H1 (cell line): ENCODE measurements around the gene EXOC1L. TPM values are rescaled to one million over a fixed set of nuclear protein-coding genes. Genes with fewer than 3 reads are reported as not detected.

Source experiments
- CTCF ChIA-PET: fragments of 300-600 bp; sonication (Branson Sonifier 250); formaldehyde crosslinking; loops from one replicate; lab custom pipeline; 2021; ENCODE audit not compliant: partially characterized antibody; lab: Charles Lee
- POLR2A ChIA-PET: fragments of 300-600 bp; sonication (Branson Sonifier 250); formaldehyde crosslinking; loops from one replicate; lab custom pipeline; 2021; ENCODE audit warnings: inconsistent platforms; ENCODE audit not compliant: partially characterized antibody; lab: Charles Lee
- DNase-seq, 2 experiments: peaks; one replicate each; pipeline versions ENCODE4 v3.0.0 to v3.0.0-alpha.2; 2010 to 2022; ENCODE audit warnings: low spot score in 2 of 2, low read depth in 1 of 2, mixed read lengths in 1 of 2
- FAIRE-seq: peaks from 2 replicates; lab custom pipeline; 2011; peaks lifted over from hg19 to GRCh38; lab: Jason Lieb, UNC
- H2AFZ ChIP-seq: 2 replicates; pipeline ENCODE4 v1.8.1; 2012; ENCODE audit warnings: low read length, inconsistent platforms
- H2AK5ac ChIP-seq: 2 replicates; pipeline ENCODE4 v1.6.1; 2013; ENCODE audit warnings: low read depth, low read length
- H2BK120ac ChIP-seq: replicated peaks from 2 replicates; pipeline ENCODE3; 2013; ENCODE audit warnings: low read depth, low read length, inconsistent platforms
- H2BK12ac ChIP-seq: 2 replicates; pipeline ENCODE4 v1.6.1; 2013; ENCODE audit warnings: low read depth, low read length
- H2BK15ac ChIP-seq: 2 replicates; pipeline ENCODE4 v1.6.1; 2013; ENCODE audit warnings: low read length
- H2BK20ac ChIP-seq: 2 replicates; pipeline ENCODE4 v1.6.1; 2013; ENCODE audit warnings: low read length
- H2BK5ac ChIP-seq: 2 replicates; pipeline ENCODE4 v1.6.1; 2013; ENCODE audit warnings: low read depth, low read length
- H3K14ac ChIP-seq: 2 replicates; pipeline ENCODE4 v1.6.1; 2013; ENCODE audit warnings: inconsistent platforms; ENCODE audit not compliant: insufficient read length
- H3K18ac ChIP-seq: 2 replicates; pipeline ENCODE4 v1.6.1; 2013; ENCODE audit warnings: low read length; ENCODE audit errors: extremely low read depth
- H3K23ac ChIP-seq: 2 replicates; pipeline ENCODE4 v1.6.1; 2013; ENCODE audit warnings: inconsistent platforms; ENCODE audit not compliant: insufficient read length
- H3K23me2 ChIP-seq: 2 replicates; pipeline ENCODE4 v1.6.1; 2013; ENCODE audit warnings: low read depth, low read length
- H3K27ac ChIP-seq: 2 replicates; pipeline ENCODE4 v1.6.1; 2011; ENCODE audit warnings: low read depth, low read length, inconsistent platforms
- H3K27me3 ChIP-seq, 4 experiments: replicated peaks in 1 of 4; 1 replicate in 1 of 4; 2 replicates in 3 of 4; pipeline versions ENCODE4 v1.6.1 to v1.8.1; 2011 to 2013; ENCODE audit warnings: low read length in 3 of 4, mild to moderate bottlenecking in 3 of 4, inconsistent platforms in 2 of 4, mixed read lengths in 2 of 4, moderate library complexity in 1 of 4; ENCODE audit not compliant: control insufficient read depth in 3 of 4, insufficient read depth in 3 of 4; ENCODE audit errors: extremely low read depth in 1 of 4
- H3K36me3 ChIP-seq, 4 experiments: 2 replicates each; pipeline versions ENCODE4 v1.6.1 to v1.8.1; 2011 to 2013; ENCODE audit warnings: mild to moderate bottlenecking in 4 of 4, low read length in 3 of 4, moderate library complexity in 2 of 4, control low read depth in 1 of 4, inconsistent platforms in 1 of 4; ENCODE audit not compliant: insufficient read depth in 4 of 4, control insufficient read depth in 2 of 4
- H3K4ac ChIP-seq: replicated peaks from 2 replicates; pipeline ENCODE3; 2013; ENCODE audit warnings: low read length, low read depth, mixed read lengths, inconsistent platforms; ENCODE audit not compliant: insufficient read length
- H3K4me1 ChIP-seq, 4 experiments: replicated peaks in 1 of 4; 1 replicate in 1 of 4; 2 replicates in 3 of 4; pipeline versions ENCODE4 v1.6.1 to v1.8.1; 2011 to 2013; ENCODE audit warnings: low read length in 3 of 4, inconsistent platforms in 2 of 4, mixed read lengths in 1 of 4; ENCODE audit not compliant: insufficient read depth in 4 of 4, control insufficient read depth in 3 of 4
- H3K4me2 ChIP-seq, 2 experiments: 2 replicates each; pipeline versions ENCODE4 v1.6.1 to v1.8.1; 2011 to 2013; ENCODE audit warnings: low read depth in 2 of 2, low read length in 2 of 2, control low read depth in 1 of 2, inconsistent platforms in 1 of 2, mild to moderate bottlenecking in 1 of 2; ENCODE audit not compliant: insufficient read depth in 1 of 2
- H3K4me3 ChIP-seq, 4 experiments: fragments of 200-600, 300-600 bp in 1 of 4; sonication (generic), shearing (Covaris generic), sonication (Bioruptor Twin) in 1 of 4; 2 replicates each; pipeline versions ENCODE4 v1.5.1 to v1.8.1; 2011 to 2016; ENCODE audit warnings: low read length in 4 of 4, low read depth in 3 of 4, control low read depth in 2 of 4, inconsistent platforms in 2 of 4, mild to moderate bottlenecking in 2 of 4, mixed read lengths in 1 of 4, moderate library complexity in 1 of 4; ENCODE audit not compliant: insufficient read depth in 2 of 4; ENCODE audit errors: extremely low read depth in 1 of 4
- H3K56ac ChIP-seq: replicated peaks from 2 replicates; pipeline ENCODE3; 2013; ENCODE audit warnings: low read depth, mild to moderate bottlenecking, mixed read lengths, low read length, inconsistent platforms; ENCODE audit not compliant: insufficient read length
- H3K79me1 ChIP-seq: 2 replicates; pipeline ENCODE4 v1.6.1; 2013; ENCODE audit warnings: low read depth, low read length, control low read depth
- H3K79me2 ChIP-seq, 2 experiments: 2 replicates each; pipeline versions ENCODE4 v1.6.1 to v1.8.1; 2012 to 2013; ENCODE audit warnings: low read length in 2 of 2, mild to moderate bottlenecking in 2 of 2, inconsistent platforms in 1 of 2; ENCODE audit not compliant: insufficient read depth in 2 of 2, control insufficient read depth in 1 of 2
- H3K9ac ChIP-seq, 4 experiments: replicated peaks in 1 of 4; 1 replicate in 1 of 4; 2 replicates in 3 of 4; pipeline versions ENCODE4 v1.6.1 to v1.8.1; 2011 to 2013; ENCODE audit warnings: low read depth in 3 of 4, low read length in 3 of 4, control low read depth in 2 of 4, mild to moderate bottlenecking in 2 of 4, moderate library complexity in 2 of 4, inconsistent platforms in 1 of 4; ENCODE audit errors: extremely low read depth in 1 of 4
- H3K9me3 ChIP-seq, 2 experiments: 2 replicates each; pipeline versions ENCODE4 v1.6.1 to v1.8.1; 2012 to 2013; ENCODE audit warnings: mild to moderate bottlenecking in 2 of 2, moderate library complexity in 2 of 2, control low read depth in 1 of 2, inconsistent platforms in 1 of 2, low read depth in 1 of 2, low read length in 1 of 2, mixed read lengths in 1 of 2; ENCODE audit not compliant: insufficient read depth in 2 of 2
- H4K20me1 ChIP-seq, 2 experiments: replicated peaks in 1 of 2; 2 replicates each; pipeline versions ENCODE3 to v1.8.1; 2011 to 2013; ENCODE audit warnings: inconsistent platforms in 2 of 2, low read length in 2 of 2, mild to moderate bottlenecking in 1 of 2; ENCODE audit not compliant: insufficient read depth in 2 of 2, control insufficient read depth in 1 of 2
- H4K5ac ChIP-seq: 2 replicates; pipeline ENCODE4 v1.6.1; 2013; ENCODE audit warnings: low read length, low read depth, mixed read lengths, inconsistent platforms; ENCODE audit not compliant: insufficient read length
- H4K8ac ChIP-seq: 2 replicates; pipeline ENCODE4 v1.8.0; 2013; ENCODE audit warnings: mild to moderate bottlenecking, moderate library complexity, low read length, inconsistent platforms; ENCODE audit not compliant: insufficient read depth; ENCODE audit errors: extremely low read depth
- H4K91ac ChIP-seq: replicated peaks from 2 replicates; pipeline ENCODE3; 2013; ENCODE audit warnings: low read length, mixed read lengths, inconsistent platforms; ENCODE audit not compliant: insufficient read length
- ATF3 ChIP-seq: IDR thresholded peaks from 2 replicates; pipeline ENCODE4 v1.6.1; 2011; ENCODE audit warnings: low read depth, mild to moderate bottlenecking, low read length; ENCODE audit not compliant: insufficient read depth
- CHD2 ChIP-seq: IDR thresholded peaks from 2 replicates; pipeline ENCODE4 v1.6.1; 2012; ENCODE audit warnings: low read length, improper control_type of control experiment
- GABPA ChIP-seq: IDR thresholded peaks from 2 replicates; pipeline ENCODE4 v1.6.1; 2011; ENCODE audit warnings: mild to moderate bottlenecking, low read length, moderate library complexity, borderline replicate concordance; ENCODE audit not compliant: insufficient read depth
- HDAC2 ChIP-seq, 2 experiments: fragments of 300-600 bp in 1 of 2; sonication (generic) in 1 of 2; IDR thresholded peaks; 2 replicates each; pipeline ENCODE4 v1.6.1; 2011 to 2012; ENCODE audit warnings: low read depth in 2 of 2, low read length in 2 of 2, mild to moderate bottlenecking in 2 of 2, moderate library complexity in 2 of 2, borderline replicate concordance in 1 of 2, inconsistent platforms in 1 of 2
- HDAC6 ChIP-seq: IDR thresholded peaks from one replicate; pipeline ENCODE4 v1.7.1; 2012; ENCODE audit warnings: low read depth, mild to moderate bottlenecking, inconsistent platforms, low read length, moderate library complexity
- KDM1A ChIP-seq: fragments of 200-600, 300-600 bp; sonication (generic); IDR thresholded peaks from 2 replicates; pipeline ENCODE4 v1.7.1; 2016; ENCODE audit warnings: mild to moderate bottlenecking, low read length, borderline replicate concordance
- NRF1 ChIP-seq: IDR thresholded peaks from 2 replicates; pipeline ENCODE4 v1.6.1; 2011; ENCODE audit warnings: mild to moderate bottlenecking, low read depth, low read length, improper control_type of control experiment
- RFX5 ChIP-seq: IDR thresholded peaks from 2 replicates; pipeline ENCODE4 v1.6.1; 2011; ENCODE audit warnings: low read depth, low read length, improper control_type of control experiment, borderline replicate concordance
- SAP30 ChIP-seq: fragments of 300-600 bp; sonication (generic); IDR thresholded peaks from 2 replicates; pipeline ENCODE4 v1.7.1; 2012; ENCODE audit warnings: low read length, moderate library complexity, mild to moderate bottlenecking, inconsistent platforms; ENCODE audit not compliant: insufficient read depth, insufficient replicate concordance
- SIN3A ChIP-seq, 2 experiments: IDR thresholded peaks in 1 of 2; conservative IDR thresholded peaks in 1 of 2; 2 replicates each; pipeline ENCODE4 v1.6.1; 2011 to 2012; ENCODE audit warnings: low read length in 2 of 2, improper control_type of control experiment in 1 of 2, low read depth in 1 of 2, mild to moderate bottlenecking in 1 of 2
- SP1 ChIP-seq: IDR thresholded peaks from 2 replicates; pipeline ENCODE4 v1.6.1; 2011; ENCODE audit warnings: low read depth, low read length
- SUZ12 ChIP-seq: fragments of 200-600 bp; sonication (generic); IDR thresholded peaks from 2 replicates; pipeline ENCODE4 v1.6.1; 2012; ENCODE audit warnings: mild to moderate bottlenecking, inconsistent platforms, low read length, moderate library complexity, mixed read lengths
- WGBS, 2 experiments: shearing (Covaris generic) in 1 of 2; methylation state at CpG; one replicate each; pipeline versions ENCODE4 v1.1.6 to v1.1.7; 2013 to 2015; ENCODE audit warnings: low lambda C conversion rate in 2 of 2, mixed read lengths in 2 of 2, inconsistent platforms in 1 of 2, low coverage in 1 of 2, missing lambda C conversion rate in 1 of 2; ENCODE audit not compliant: insufficient replicate concordance in 2 of 2, insufficient coverage in 1 of 2, insufficient read length in 1 of 2; ENCODE audit errors: extremely low coverage in 1 of 2, missing lambda C conversion rate in 1 of 2; 5-methylcytosine and 5-hydroxymethylcytosine counted together
- polyA plus RNA-seq, 7 experiments: library from polyadenylated mRNA; depleted of rRNA in 3 of 7; stranded (reverse) in 5 of 7; unstranded in 2 of 7; fragments of >200 nt in 5 of 7; fragments of 200-250 nt in 2 of 7; gene quantifications; 1 replicate in 5 of 7; 2 replicates in 1 of 7; 4 replicates in 1 of 7; pipeline versions ENCODE4 v1.2.1 to v1.2.3, GENCODE V29; 2011 to 2013; ENCODE audit warnings: missing spikeins in 2 of 7, mixed read lengths in 2 of 7
- total RNA-seq: library from RNA; stranded (reverse); fragmentation: NEBNext Ultra II Directional; extraction: Animal tissue kit (Norgen Biotek cat#: 25700); gene quantifications from 2 replicates; pipeline ENCODE4 v1.2.1, GENCODE V29; 2021

EXOC1L gene
- total and polyA plus RNA-seq, 2 of the 8 experiments (the other 6 are each of a cell fraction or from before 2014, with no cell fraction given), result 0.08 TPM; not detected in 1

- Histone ChIP-seq H2BK15ac (no peak overlapping the region), H3K79me1 (no peaks in the 10 kb centered on the region), H3K23me2 (no peaks in the 10 kb centered on the region; the same call in 1 of the 2 replicates), H4K91ac (no peak overlapping the region), H3K56ac (no peak overlapping the region), H3K27ac (no peak overlapping the region), H3K23ac (no peak overlapping the region), H4K20me1 (no peaks in the 10 kb centered on the region), H3K4ac (no peak overlapping the region), H3K79me2 (no peaks in the 10 kb centered on the region), H2AK5ac (no peak overlapping the region), H2BK20ac (no peak overlapping the region), H4K5ac (no peak overlapping the region), H2BK12ac (no peak overlapping the region), H3K14ac (no peak overlapping the region), H4K8ac (no peak overlapping the region), H3K4me2 (no peak overlapping the region), H3K9ac (no peak overlapping the region), H3K27me3 (no peaks in the 10 kb centered on the region), H3K9me3 (no peaks in the 10 kb centered on the region), H2BK5ac (no peak overlapping the region), H2BK120ac (no peak overlapping the region), H3K36me3 (peaks cover 3 to 37% (median 9%) of the 10 kb centered on the region in 4 experiments; a peak in 5 of 8 replicates), H3K4me3 (no peak overlapping the region), H3K18ac (no peak overlapping the region), H2AFZ (no peak overlapping the region), H3K4me1 (no peaks in the 10 kb centered on the region)
- ChIA-PET CTCF (no interaction called here), POLR2A (no interaction called here)
- 93% methylated on average over 1 of the region's 1 CpG; no CpG with 5 or more reads in 1 of the 2 experiments for WGBS, 2 experiments
- FAIRE-seq, result no peak
- no peak for DNase-seq
- TF ChIP-seq RFX5, result no peak
- TF ChIP-seq CHD2, result no peak
- no peak for TF ChIP-seq ATF3
- no peak for TF ChIP-seq SUZ12
- TF ChIP-seq KDM1A, result no peak
- TF ChIP-seq SIN3A (conservative IDR thresholded peaks at IDR 0.05 in 1 of 2, IDR thresholded peaks at IDR 0.05 in 1 of 2; ENCODE audit: low read depth in 1 of 2, low read length in 2 of 2), result no peak
- no peak for TF ChIP-seq HDAC6
- TF ChIP-seq HDAC2 (IDR thresholded peaks at IDR 0.05; ENCODE audit: borderline replicate concordance in 1 of 2, low read depth in 2 of 2, low read length in 2 of 2), result no peak
- TF ChIP-seq NRF1, result no peak
- TF ChIP-seq GABPA, result no peak
- TF ChIP-seq SP1, result no peak
- no peak for TF ChIP-seq SAP30
Observed at GRCh38 chr4:55868581-55869090, 49.0 kb downstream of the EXOC1L start.
